Panc1 (cell line): ENCODE results near the gene COL26A1. TPM values are rescaled to one million over a fixed set of nuclear protein-coding genes. Genes with fewer than 3 reads are reported as not detected.
"Not testable (repeated sequence)": the region's sequence is repeated elsewhere in the genome, so short reads cannot be mapped to it uniquely, and the experiment has no call there.

Source experiments
- ATAC-seq: fragments of 200-7000 bp; cut with Tn5 transposase; 2 replicates; pipeline ENCODE4 v1.9.1; 2020; ENCODE audit warnings: mild to moderate bottlenecking, moderate library complexity
- BruUV-seq: library from RNA; stranded (reverse); fragments of 400-500 nt; replicated peaks from 2 replicates; lab custom pipeline; 2021; lab: Mats Ljungman, UMichigan
- CTCF ChIA-PET: fragments of 300-600 bp; sonication (Branson Sonifier 250); formaldehyde crosslinking; loops from one replicate; lab custom pipeline; 2022; ENCODE audit warnings: antibody characterized with exemption; lab: Charles Lee
- POLR2A ChIA-PET: fragments of 300-600 bp; sonication (Branson Sonifier 250); formaldehyde crosslinking; loops from one replicate; lab custom pipeline; 2022; ENCODE audit warnings: antibody characterized with exemption; lab: Charles Lee
- DNase-seq: peaks from one replicate; pipeline ENCODE4 v3.0.0-alpha.2; 2010; ENCODE audit warnings: low read depth, low spot score
- H3K27ac ChIP-seq: 2 replicates; pipeline ENCODE4 v1.5.1; 2011; ENCODE audit warnings: mild to moderate bottlenecking, low read length, inconsistent platforms
- H3K27me3 ChIP-seq: fragments of 200-500 bp; sonication (Bioruptor generic); 2 replicates; pipeline ENCODE4 v1.6.0; 2014; ENCODE audit warnings: low read length, inconsistent platforms; ENCODE audit not compliant: control insufficient read depth, insufficient read depth
- H3K36me3 ChIP-seq: fragments of 200-500 bp; sonication (Bioruptor generic); 2 replicates; pipeline ENCODE4 v1.5.1; 2014; ENCODE audit warnings: inconsistent platforms, mild to moderate bottlenecking, low read length, moderate library complexity; ENCODE audit not compliant: control insufficient read depth, insufficient read depth
- H3K4me1 ChIP-seq: 2 replicates; pipeline ENCODE4 v1.5.1; 2011; ENCODE audit warnings: inconsistent platforms, mild to moderate bottlenecking, low read length, moderate library complexity; ENCODE audit not compliant: control insufficient read depth, insufficient read depth
- H3K4me3 ChIP-seq, 2 experiments: 2 replicates each; pipeline ENCODE4 v1.5.1; 2011 to 2012; ENCODE audit warnings: low read depth in 2 of 2, low read length in 2 of 2, mild to moderate bottlenecking in 2 of 2, inconsistent platforms in 1 of 2, moderate library complexity in 1 of 2
- H3K9me3 ChIP-seq: fragments of 200-500 bp; sonication (Bioruptor generic); 2 replicates; pipeline ENCODE4 v1.5.1; 2014; ENCODE audit warnings: low read depth, mild to moderate bottlenecking, inconsistent platforms, low read length, moderate library complexity; ENCODE audit not compliant: control insufficient read depth, insufficient read depth
- POLR2AphosphoS5 ChIP-seq: IDR thresholded peaks from 2 replicates; pipeline ENCODE4 v1.6.1; 2012; ENCODE audit warnings: mild to moderate bottlenecking, low read depth, low read length, moderate library complexity
- SIN3A ChIP-seq: IDR thresholded peaks from 2 replicates; pipeline ENCODE4 v1.6.1; 2012; ENCODE audit warnings: low read depth, mild to moderate bottlenecking, low read length, moderate library complexity, borderline replicate concordance; ENCODE audit not compliant: insufficient read depth
- TCF7L2 ChIP-seq: IDR thresholded peaks from 2 replicates; pipeline ENCODE4 v1.6.1; 2011; ENCODE audit warnings: mild to moderate bottlenecking, low read depth, low read length, inconsistent platforms
- in situ Hi-C: cut with HindIII; loops from 2 replicates; pipeline ENCODE4 v1.10.0; 2016; ENCODE audit warnings: low sequenced_read_pairs, low pct_unique_long_range_greater_than_20kb
- intact Hi-C: fragments of 100-400 bp; cut with micrococcal nuclease; formaldehyde crosslinking; loops from one replicate; pipeline ENCODE4 v1.10.0; 2022; ENCODE audit not compliant: unreplicated experiment
- total RNA-seq: library from RNA; stranded (reverse); gene quantifications from one replicate; pipeline ENCODE4 v1.2.1, GENCODE V29; 2021; ENCODE audit not compliant: unreplicated experiment
- TF ChIP-seq, protein P1 (sequence below): fragments of 450-650 bp; IDR thresholded peaks from 2 replicates; pipeline ENCODE4 v1.5.1; 2017; ENCODE audit warnings: mild to moderate bottlenecking
- TF ChIP-seq, protein P2 (sequence below), 2 experiments: IDR thresholded peaks; 2 replicates each; pipeline ENCODE4 v1.6.1; 2011 to 2012; ENCODE audit warnings: low read depth in 2 of 2, control low read depth in 1 of 2, low read length in 1 of 2, mild to moderate bottlenecking in 1 of 2, moderate library complexity in 1 of 2; ENCODE audit not compliant: insufficient read depth in 1 of 2

Gene COL26A1
- total RNA-seq, 1 experiment from 2014 or later = 25.8 TPM

DNA sequence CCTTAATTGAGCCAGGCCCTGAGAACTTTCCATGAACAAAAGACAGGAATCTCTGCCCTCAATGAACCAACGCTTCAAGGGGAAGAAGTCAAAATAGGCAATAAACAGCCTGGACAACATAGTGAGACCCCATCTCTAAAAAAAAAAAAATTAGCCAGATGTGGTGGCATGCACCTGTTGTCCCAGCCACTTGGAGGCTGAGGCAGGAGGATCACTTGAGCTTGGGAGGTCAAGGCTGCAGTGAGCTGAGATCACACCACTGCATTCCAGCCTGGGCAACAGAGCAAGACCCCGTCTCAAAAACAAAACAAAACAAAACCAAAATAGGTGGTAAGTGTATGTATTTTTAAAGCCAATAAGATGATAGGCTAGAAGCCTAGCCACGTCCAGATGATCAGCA, 198.6 kb downstream of the COL26A1 start:
- H3K27ac ChIP-seq, H3K36me3 ChIP-seq, H3K27me3 ChIP-seq, DNase-seq, CTCF ChIA-PET, POLR2A ChIA-PET, in situ Hi-C loops, H3K4me1 ChIP-seq, intact Hi-C loops, H3K9me3 ChIP-seq, BruUV-seq, ATAC-seq, H3K4me3 ChIP-seq: not testable (repeated sequence)

DNA sequence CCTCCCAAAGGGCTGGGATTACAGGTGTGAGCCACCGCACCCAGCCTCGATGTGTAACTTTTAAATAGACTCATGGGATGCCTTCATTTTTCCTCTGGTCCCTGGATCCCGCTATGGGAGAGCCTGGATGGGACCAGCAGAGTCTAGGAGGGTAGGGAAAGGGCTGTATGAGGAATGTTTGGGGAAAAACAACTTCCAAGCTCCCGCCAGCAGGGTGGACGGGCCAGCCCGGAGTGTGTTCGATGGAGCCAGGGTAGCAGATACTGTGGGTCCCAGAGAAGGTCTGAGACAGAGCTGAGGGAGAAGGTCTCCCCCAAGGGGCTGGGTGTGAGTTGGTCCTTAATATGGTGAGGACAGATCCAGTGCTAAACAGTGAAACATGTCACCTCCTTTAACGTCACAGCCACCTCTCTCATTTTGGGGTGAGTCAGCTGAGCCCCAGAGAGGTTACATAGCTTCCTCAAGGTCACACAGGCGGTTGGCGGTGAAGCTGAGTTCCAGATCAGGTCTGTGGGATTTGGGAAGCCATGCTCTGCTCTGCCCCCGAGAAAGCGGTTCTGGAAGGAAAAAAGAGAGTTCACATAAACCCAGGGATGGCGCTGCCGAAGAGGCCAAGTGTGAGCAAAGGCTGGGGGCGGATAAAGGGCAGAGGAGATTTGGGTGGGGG, 200.0 kb downstream of the COL26A1 start:
- TF ChIP-seq SIN3A = no peak
- TF ChIP-seq, protein P1, sequence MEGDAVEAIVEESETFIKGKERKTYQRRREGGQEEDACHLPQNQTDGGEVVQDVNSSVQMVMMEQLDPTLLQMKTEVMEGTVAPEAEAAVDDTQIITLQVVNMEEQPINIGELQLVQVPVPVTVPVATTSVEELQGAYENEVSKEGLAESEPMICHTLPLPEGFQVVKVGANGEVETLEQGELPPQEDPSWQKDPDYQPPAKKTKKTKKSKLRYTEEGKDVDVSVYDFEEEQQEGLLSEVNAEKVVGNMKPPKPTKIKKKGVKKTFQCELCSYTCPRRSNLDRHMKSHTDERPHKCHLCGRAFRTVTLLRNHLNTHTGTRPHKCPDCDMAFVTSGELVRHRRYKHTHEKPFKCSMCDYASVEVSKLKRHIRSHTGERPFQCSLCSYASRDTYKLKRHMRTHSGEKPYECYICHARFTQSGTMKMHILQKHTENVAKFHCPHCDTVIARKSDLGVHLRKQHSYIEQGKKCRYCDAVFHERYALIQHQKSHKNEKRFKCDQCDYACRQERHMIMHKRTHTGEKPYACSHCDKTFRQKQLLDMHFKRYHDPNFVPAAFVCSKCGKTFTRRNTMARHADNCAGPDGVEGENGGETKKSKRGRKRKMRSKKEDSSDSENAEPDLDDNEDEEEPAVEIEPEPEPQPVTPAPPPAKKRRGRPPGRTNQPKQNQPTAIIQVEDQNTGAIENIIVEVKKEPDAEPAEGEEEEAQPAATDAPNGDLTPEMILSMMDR = no peak
- TF ChIP-seq POLR2AphosphoS5 = no peak
- TF ChIP-seq, protein P2, sequence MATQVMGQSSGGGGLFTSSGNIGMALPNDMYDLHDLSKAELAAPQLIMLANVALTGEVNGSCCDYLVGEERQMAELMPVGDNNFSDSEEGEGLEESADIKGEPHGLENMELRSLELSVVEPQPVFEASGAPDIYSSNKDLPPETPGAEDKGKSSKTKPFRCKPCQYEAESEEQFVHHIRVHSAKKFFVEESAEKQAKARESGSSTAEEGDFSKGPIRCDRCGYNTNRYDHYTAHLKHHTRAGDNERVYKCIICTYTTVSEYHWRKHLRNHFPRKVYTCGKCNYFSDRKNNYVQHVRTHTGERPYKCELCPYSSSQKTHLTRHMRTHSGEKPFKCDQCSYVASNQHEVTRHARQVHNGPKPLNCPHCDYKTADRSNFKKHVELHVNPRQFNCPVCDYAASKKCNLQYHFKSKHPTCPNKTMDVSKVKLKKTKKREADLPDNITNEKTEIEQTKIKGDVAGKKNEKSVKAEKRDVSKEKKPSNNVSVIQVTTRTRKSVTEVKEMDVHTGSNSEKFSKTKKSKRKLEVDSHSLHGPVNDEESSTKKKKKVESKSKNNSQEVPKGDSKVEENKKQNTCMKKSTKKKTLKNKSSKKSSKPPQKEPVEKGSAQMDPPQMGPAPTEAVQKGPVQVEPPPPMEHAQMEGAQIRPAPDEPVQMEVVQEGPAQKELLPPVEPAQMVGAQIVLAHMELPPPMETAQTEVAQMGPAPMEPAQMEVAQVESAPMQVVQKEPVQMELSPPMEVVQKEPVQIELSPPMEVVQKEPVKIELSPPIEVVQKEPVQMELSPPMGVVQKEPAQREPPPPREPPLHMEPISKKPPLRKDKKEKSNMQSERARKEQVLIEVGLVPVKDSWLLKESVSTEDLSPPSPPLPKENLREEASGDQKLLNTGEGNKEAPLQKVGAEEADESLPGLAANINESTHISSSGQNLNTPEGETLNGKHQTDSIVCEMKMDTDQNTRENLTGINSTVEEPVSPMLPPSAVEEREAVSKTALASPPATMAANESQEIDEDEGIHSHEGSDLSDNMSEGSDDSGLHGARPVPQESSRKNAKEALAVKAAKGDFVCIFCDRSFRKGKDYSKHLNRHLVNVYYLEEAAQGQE (IDR thresholded peaks at IDR 0.05; ENCODE audit: insufficient read depth in 1 of 2, low read depth in 2 of 2, low read length in 1 of 2) = no peak
- no peak for TF ChIP-seq TCF7L2
- intact Hi-C loops = no loop called here
- DNase-seq (no peak), ATAC-seq (no peak)
- Histone ChIP-seq H3K27me3 (no peaks in the 10 kb centered on the region), H3K9me3 (no peaks in the 10 kb centered on the region), H3K4me1 (0 out of 2 replicates have a peak, but pooled peaks cover 4% of the 10 kb centered on the region), H3K27ac (no peak overlapping the region), H3K36me3 (no peaks in the 10 kb centered on the region), H3K4me3 (no peak overlapping the region)
- POLR2A ChIA-PET = no interaction called here
- in situ Hi-C loops = no loop called here
- no TSS peak for BruUV-seq
- CTCF ChIA-PET = no interaction called here

DNA sequence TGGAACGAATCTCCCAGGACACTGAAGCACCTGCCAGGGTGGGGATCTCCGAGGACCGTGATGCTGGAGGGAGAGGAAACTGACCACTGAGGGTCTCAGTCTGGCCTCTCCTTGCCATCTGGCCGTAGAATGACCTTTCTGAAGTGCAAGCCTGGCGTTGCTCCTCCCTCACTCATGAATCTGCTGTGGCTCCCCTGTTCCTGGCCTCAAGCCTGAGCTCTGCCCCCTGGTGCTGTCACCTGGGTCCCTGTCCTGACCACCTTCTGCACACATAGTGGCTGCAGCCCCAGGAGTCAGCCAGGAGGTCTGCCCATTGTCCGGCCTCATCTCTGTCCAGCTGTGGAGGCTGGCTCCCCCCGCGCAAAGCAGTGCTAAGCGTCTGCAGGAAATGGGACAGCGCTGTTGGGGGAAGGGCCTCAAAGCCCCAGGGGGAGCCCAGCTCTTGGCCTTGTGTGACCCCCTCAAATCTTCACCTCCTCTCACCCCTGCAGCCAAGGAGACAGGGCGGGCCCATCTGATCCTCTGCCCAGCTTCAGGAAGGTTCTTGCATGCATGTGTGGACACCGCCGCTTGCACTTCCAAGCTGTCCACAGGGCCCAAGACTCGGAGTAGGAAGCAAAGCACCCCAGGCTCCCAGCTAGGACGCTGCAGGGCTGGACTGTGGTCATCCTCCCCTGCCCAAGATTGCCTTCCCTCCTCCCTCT, 200.7 kb downstream of the COL26A1 start:
- BruUV-seq = no TSS peak
- POLR2A ChIA-PET = no interaction called here
- H3K4me1 ChIP-seq = 0 out of 2 replicates have a peak, but pooled peaks cover 3% of the 10 kb centered on the region
- intact Hi-C loops (no loop called here), in situ Hi-C loops (no loop called here)
- DNase-seq (no peak), ATAC-seq (peak; percentile 11; the same call in 1 of the 2 replicates)
- H3K27me3 ChIP-seq = 0 out of 2 replicates have a peak, but pooled peaks cover under 1% of the 10 kb centered on the region
- H3K36me3 ChIP-seq = no peaks in the 10 kb centered on the region
- CTCF ChIA-PET = interaction anchor here (0.6 to 0.7 kb wide), 2 partner anchors 39 to 64 kb away, joined by 3 read pairs; no protein-coding TSS in a partner anchor
- TF ChIP-seq, protein P2 (IDR thresholded peaks at IDR 0.05; ENCODE audit: insufficient read depth in 1 of 2, low read depth in 2 of 2, low read length in 1 of 2) = no peak
- TF ChIP-seq, protein P1 = no peak
- TF ChIP-seq TCF7L2 (no peak), POLR2AphosphoS5 (no peak), SIN3A (no peak)
- H3K9me3 ChIP-seq = no peaks in the 10 kb centered on the region
- H3K27ac ChIP-seq = no peak overlapping the region
- no peak overlapping the region for H3K4me3 ChIP-seq
